Measurements from ENCODE around the gene DDX17.

Gene DDX17

DNA sequence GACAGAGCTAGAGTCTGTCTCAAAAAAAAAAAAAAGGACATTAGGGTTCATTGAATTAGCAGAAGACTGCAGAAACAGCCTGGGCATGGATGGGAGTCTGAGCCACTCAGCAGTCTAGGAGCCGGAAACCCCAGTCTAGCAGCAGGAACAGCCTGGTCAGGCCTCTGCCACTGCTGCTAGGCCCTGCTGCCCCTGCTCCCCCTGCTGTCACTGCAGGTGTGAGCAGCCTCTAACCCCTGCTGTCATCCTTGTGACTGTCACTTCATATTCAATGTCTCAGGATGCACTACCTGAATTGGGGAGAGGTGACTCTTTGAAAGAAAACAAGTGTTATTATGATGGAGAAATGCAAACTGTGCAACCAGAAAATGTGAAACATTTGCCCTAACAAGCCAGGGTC is 7.0 kb upstream of the DDX17 start (continued):
- TF ChIP-seq CSDC2 (CRISPR knock-in tag; IDR thresholded peaks at IDR 0.05) (no peak), PPARA (CRISPR knock-in tag; IDR thresholded peaks at IDR 0.05; ENCODE audit: borderline replicate concordance) (no peak), ZC3H10 (CRISPR knock-in tag; IDR thresholded peaks at IDR 0.05) (no peak)

GRCh38 chr22:38510416-38510970 is 4.4 kb upstream of the DDX17 start:
- TF ChIP-seq ARNTL (CRISPR knock-in tag; IDR thresholded peaks at IDR 0.05; ENCODE audit: borderline replicate concordance, low read depth) (no peak), TCF4 (CRISPR knock-in tag; IDR thresholded peaks at IDR 0.05; ENCODE audit: borderline replicate concordance) (no peak), PPARA (CRISPR knock-in tag; IDR thresholded peaks at IDR 0.05; ENCODE audit: borderline replicate concordance) (no peak), ZNF565 (CRISPR knock-in tag; conservative IDR thresholded peaks at IDR 0.05; ENCODE audit: low read depth) (no peak), ZFP3 (CRISPR knock-in tag; IDR thresholded peaks at IDR 0.05) (no peak), ZNF8 (CRISPR knock-in tag; IDR thresholded peaks at IDR 0.05) (no peak), CREB5 (CRISPR knock-in tag; IDR thresholded peaks at IDR 0.05; ENCODE audit: low read depth) (no peak), TSHZ2 (CRISPR knock-in tag; IDR thresholded peaks at IDR 0.05) (no peak), ISL1 (CRISPR knock-in tag; IDR thresholded peaks at IDR 0.05) (no peak), ZNF70 (CRISPR knock-in tag; IDR thresholded peaks at IDR 0.05) (no peak)
- TF ChIP-seq, protein P1, sequence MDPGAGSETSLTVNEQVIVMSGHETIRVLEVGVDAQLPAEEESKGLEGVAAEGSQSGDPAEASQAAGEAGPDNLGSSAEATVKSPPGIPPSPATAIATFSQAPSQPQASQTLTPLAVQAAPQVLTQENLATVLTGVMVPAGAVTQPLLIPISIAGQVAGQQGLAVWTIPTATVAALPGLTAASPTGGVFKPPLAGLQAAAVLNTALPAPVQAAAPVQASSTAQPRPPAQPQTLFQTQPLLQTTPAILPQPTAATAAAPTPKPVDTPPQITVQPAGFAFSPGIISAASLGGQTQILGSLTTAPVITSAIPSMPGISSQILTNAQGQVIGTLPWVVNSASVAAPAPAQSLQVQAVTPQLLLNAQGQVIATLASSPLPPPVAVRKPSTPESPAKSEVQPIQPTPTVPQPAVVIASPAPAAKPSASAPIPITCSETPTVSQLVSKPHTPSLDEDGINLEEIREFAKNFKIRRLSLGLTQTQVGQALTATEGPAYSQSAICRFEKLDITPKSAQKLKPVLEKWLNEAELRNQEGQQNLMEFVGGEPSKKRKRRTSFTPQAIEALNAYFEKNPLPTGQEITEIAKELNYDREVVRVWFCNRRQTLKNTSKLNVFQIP (CRISPR knock-in tag; IDR thresholded peaks at IDR 0.05; ENCODE audit: borderline replicate concordance, low read depth) = no peak
- ATAC-seq = no peak

DNA sequence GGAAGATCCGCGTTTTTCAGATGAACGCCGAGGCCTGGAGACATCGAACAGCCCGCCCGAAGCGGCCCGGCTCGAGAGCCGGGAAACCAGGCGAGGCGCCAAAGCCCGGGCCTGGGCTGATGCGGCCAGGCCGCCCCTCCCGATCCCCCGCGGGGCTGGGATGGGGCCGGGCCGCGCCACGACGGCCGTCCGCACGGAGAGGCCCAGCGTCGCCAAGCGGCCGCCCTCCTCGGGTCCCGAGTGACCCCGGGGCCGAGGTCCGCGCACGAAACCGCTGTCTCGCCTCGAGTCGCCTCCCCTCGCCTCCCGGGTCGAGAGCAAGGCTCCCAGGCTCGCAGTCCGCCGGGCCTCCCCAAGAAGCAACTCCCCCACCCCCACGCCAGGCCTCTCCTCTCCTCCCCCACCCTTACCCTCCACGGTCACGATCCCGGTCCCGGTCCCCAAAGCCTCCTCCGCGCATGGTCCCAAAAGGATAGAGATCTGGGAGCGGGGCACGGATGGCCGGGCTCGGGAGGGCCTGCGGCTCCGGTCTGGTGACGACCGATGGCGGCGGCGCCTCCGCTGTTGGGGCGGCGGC is 482 bp downstream of the DDX17 start:
- TF ChIP-seq ARNTL (CRISPR knock-in tag; IDR thresholded peaks at IDR 0.05; ENCODE audit: borderline replicate concordance, low read depth) (no peak), ZNF70 (CRISPR knock-in tag; IDR thresholded peaks at IDR 0.05) (no peak), ISL1 (CRISPR knock-in tag; IDR thresholded peaks at IDR 0.05) (no peak), TSHZ2 (CRISPR knock-in tag; IDR thresholded peaks at IDR 0.05) (no peak), PPARA (CRISPR knock-in tag; IDR thresholded peaks at IDR 0.05; ENCODE audit: borderline replicate concordance) (no peak), RARB (CRISPR knock-in tag; IDR thresholded peaks at IDR 0.05) (no peak), ZFP3 (CRISPR knock-in tag; IDR thresholded peaks at IDR 0.05) (no peak), SNAI2 (CRISPR knock-in tag; IDR thresholded peaks at IDR 0.05) (no peak), ZFP30 (CRISPR knock-in tag; IDR thresholded peaks at IDR 0.05) (no peak), ZC3H10 (CRISPR knock-in tag; IDR thresholded peaks at IDR 0.05) (no peak), TOX (CRISPR knock-in tag; IDR thresholded peaks at IDR 0.05; ENCODE audit: borderline replicate concordance) (no peak), BACH2 (CRISPR knock-in tag; IDR thresholded peaks at IDR 0.05; ENCODE audit: borderline replicate concordance) (no peak), CREB5 (CRISPR knock-in tag; IDR thresholded peaks at IDR 0.05; ENCODE audit: low read depth) (no peak), TCF4 (CRISPR knock-in tag; IDR thresholded peaks at IDR 0.05; ENCODE audit: borderline replicate concordance) (no peak), CSDC2 (CRISPR knock-in tag; IDR thresholded peaks at IDR 0.05) (no peak)
- TF ChIP-seq, protein P2, sequence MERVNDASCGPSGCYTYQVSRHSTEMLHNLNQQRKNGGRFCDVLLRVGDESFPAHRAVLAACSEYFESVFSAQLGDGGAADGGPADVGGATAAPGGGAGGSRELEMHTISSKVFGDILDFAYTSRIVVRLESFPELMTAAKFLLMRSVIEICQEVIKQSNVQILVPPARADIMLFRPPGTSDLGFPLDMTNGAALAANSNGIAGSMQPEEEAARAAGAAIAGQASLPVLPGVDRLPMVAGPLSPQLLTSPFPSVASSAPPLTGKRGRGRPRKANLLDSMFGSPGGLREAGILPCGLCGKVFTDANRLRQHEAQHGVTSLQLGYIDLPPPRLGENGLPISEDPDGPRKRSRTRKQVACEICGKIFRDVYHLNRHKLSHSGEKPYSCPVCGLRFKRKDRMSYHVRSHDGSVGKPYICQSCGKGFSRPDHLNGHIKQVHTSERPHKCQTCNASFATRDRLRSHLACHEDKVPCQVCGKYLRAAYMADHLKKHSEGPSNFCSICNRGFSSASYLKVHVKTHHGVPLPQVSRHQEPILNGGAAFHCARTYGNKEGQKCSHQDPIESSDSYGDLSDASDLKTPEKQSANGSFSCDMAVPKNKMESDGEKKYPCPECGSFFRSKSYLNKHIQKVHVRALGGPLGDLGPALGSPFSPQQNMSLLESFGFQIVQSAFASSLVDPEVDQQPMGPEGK (CRISPR knock-in tag; IDR thresholded peaks at IDR 0.05; ENCODE audit: borderline replicate concordance) = no peak
- TF ChIP-seq, protein P3, sequence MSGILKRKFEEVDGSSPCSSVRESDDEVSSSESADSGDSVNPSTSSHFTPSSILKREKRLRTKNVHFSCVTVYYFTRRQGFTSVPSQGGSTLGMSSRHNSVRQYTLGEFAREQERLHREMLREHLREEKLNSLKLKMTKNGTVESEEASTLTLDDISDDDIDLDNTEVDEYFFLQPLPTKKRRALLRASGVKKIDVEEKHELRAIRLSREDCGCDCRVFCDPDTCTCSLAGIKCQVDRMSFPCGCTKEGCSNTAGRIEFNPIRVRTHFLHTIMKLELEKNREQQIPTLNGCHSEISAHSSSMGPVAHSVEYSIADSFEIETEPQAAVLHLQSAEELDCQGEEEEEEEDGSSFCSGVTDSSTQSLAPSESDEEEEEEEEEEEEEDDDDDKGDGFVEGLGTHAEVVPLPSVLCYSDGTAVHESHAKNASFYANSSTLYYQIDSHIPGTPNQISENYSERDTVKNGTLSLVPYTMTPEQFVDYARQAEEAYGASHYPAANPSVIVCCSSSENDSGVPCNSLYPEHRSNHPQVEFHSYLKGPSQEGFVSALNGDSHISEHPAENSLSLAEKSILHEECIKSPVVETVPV (CRISPR knock-in tag; IDR thresholded peaks at IDR 0.05) = no peak
- peak; percentile 64 for ATAC-seq

All from SK-N-SH treated with all-trans-retinoic acid at 6 μM for 48 hours (cell line).